Activated CD4-positive, alpha-beta T cell treated with anti-CD3 and anti-CD28 coated beads for 36 hours (primary cell): Measurements from ENCODE around the gene SMIM20. TPM values are rescaled to one million over a fixed set of nuclear protein-coding genes. Genes with fewer than 3 reads are reported as not detected.

Experiments
- ATAC-seq: fragments of 200-7000 bp; cut with Tn5 transposase; one replicate; pipeline ENCODE4 v1.10.0; 2021; ENCODE audit warnings: mild to moderate bottlenecking, moderate library complexity
- CTCF ChIA-PET: fragments of 350-600 bp; sonication (Branson Sonifier 250); formaldehyde crosslinking; loops from one replicate; lab custom pipeline; 2021; ENCODE audit warnings: antibody characterized with exemption; lab: Charles Lee
- POLR2A ChIA-PET: fragments of 350-600 bp; sonication (Branson Sonifier 250); formaldehyde crosslinking; loops from one replicate; lab custom pipeline; 2021; ENCODE audit warnings: antibody characterized with exemption, inconsistent platforms; lab: Charles Lee
- DNase-seq: peaks from one replicate; pipeline ENCODE4 v3.0.0-alpha.2; 2020
- H3K27ac Mint-ChIP-seq: one replicate; pipeline ENCODE4 v1.8.0; 2021; ENCODE audit warnings: mixed read lengths
- H3K27me3 Mint-ChIP-seq: one replicate; pipeline ENCODE4 v1.8.0; 2021; ENCODE audit warnings: mixed read lengths
- H3K36me3 Mint-ChIP-seq: one replicate; pipeline ENCODE4 v1.8.0; 2021; ENCODE audit warnings: low read depth, mixed read lengths
- H3K4me1 Mint-ChIP-seq: one replicate; pipeline ENCODE4 v1.8.0; 2021; ENCODE audit warnings: mixed read lengths
- H3K4me3 Mint-ChIP-seq: one replicate; pipeline ENCODE4 v1.8.0; 2021; ENCODE audit warnings: mild to moderate bottlenecking, moderate library complexity, mixed read lengths
- H3K9me3 Mint-ChIP-seq: one replicate; pipeline ENCODE4 v1.8.0; 2021; ENCODE audit warnings: low read depth, mixed read lengths
- intact Hi-C, 2 experiments: fragments of 100-400 bp; cut with DNase I in 1 of 2; cut with micrococcal nuclease in 1 of 2; formaldehyde crosslinking; loops; one replicate each; pipeline versions ENCODE4 v1.14.2 to v1.15.1; 2022 to 2024; cut with DNase I, micrococcal nuclease
- total RNA-seq, 2 experiments: library from RNA; stranded (reverse); gene quantifications; one replicate each; pipeline ENCODE4 v1.2.3, GENCODE V29; 2021

The SMIM20 gene
- total RNA-seq, 2 experiments from 2014 or later: 15.6 to 23.0 TPM

DNA sequence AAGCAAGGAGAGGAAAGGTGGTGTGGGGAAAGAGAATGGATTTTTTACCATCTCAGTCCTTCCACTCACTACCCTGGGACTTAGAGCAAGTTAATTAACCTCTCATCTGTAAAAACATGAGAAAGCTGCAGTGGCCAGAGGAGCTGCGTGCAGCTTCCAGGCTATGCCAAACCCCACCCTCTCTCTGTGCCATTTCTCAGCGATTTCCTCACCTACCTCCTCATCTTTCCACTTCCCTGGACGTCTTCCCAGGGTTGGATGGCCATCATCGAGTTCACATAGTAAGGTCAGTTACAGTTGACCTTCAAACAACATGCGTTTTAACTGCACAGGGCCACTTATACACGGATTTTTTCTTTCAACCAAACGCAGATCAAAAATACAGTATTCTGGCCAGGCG lies 64.3 kb downstream of the SMIM20 start:
- H3K4me3 Mint-ChIP-seq: no peak overlapping the region
- ChIA-PET POLR2A (no interaction called here), CTCF (interaction anchor here (0.6 to 4.3 kb wide), 2 partner anchors 10 to 415 kb away, joined by 3 to 24 read pairs; no protein-coding TSS in a partner anchor)
- no peaks in the 10 kb centered on the region for H3K36me3 Mint-ChIP-seq
- intact Hi-C loops: no loop called here
- H3K9me3 Mint-ChIP-seq: no peaks in the 10 kb centered on the region
- H3K27ac Mint-ChIP-seq: no peak overlapping the region
- no peak for DNase-seq
- ATAC-seq: no peak
- H3K27me3 Mint-ChIP-seq: no peaks in the 10 kb centered on the region
- H3K4me1 Mint-ChIP-seq: no peaks in the 10 kb centered on the region

Other genes starting within 250 kb of the SMIM20 start
- 10 to 100 TPM; 31.9 to 34.8 TPM for gene SEL1L3, start 51.2 kb upstream of the SMIM20 start, total RNA-seq